HepG2 (cell line): Measurements from ENCODE around the gene CFAP91. TPM values are rescaled to one million over a fixed set of nuclear protein-coding genes. Genes with fewer than 3 reads are reported as not detected.
A peak's percentile ranks its signal among the peaks of the same experiment; 100 is the strongest.

ENCODE experiments used
- ATAC-seq: fragments of 200-7000 bp; cut with Tn5 transposase; 3 replicates; pipeline ENCODE4 v1.9.1; 2020; ENCODE audit warnings: mild to moderate bottlenecking, moderate library complexity
- BruUV-seq: library from RNA; stranded (reverse); fragments of 400-500 nt; replicated peaks from 2 replicates; lab custom pipeline; 2021; lab: Mats Ljungman, UMichigan
- CTCF ChIA-PET: fragments of 300-600 bp; formaldehyde crosslinking; extraction: SDS; loops from one replicate; lab custom pipeline; 2021; ENCODE audit warnings: low total read pairs, inconsistent platforms, low intra/inter-chr PET ratio; lab: Yijun Ruan, JAX
- POLR2A ChIA-PET: fragments of 350-600 bp; sonication (Branson Sonifier 250); formaldehyde crosslinking; loops from one replicate; lab custom pipeline; 2020; ENCODE audit warnings: antibody characterized with exemption, inconsistent platforms; lab: Yijun Ruan, JAX
- DNase-seq: peaks from one replicate; pipeline ENCODE4 v3.0.0-alpha.2; 2015; ENCODE audit warnings: low spot score
- FAIRE-seq: peaks from 3 replicates; lab custom pipeline; 2011; peaks lifted over from hg19 to GRCh38; lab: Jason Lieb, UNC
- H2AFZ ChIP-seq: one replicate; pipeline ENCODE4 v1.6.1; 2011; ENCODE audit warnings: low read length, inconsistent platforms
- H3K27ac ChIP-seq: fragments of 300-600 bp; 3 replicates; pipeline ENCODE4 v1.8.0; 2011; ENCODE audit warnings: mixed run types, mild to moderate bottlenecking, mixed read lengths, low read length, inconsistent platforms; ENCODE audit not compliant: insufficient read depth; ENCODE audit errors: extremely low read length
- H3K27me3 ChIP-seq, 2 experiments: fragments of 200-600 bp in 1 of 2; 2 replicates in 1 of 2; 3 replicates in 1 of 2; pipeline versions ENCODE4 v1.6.0 to v1.8.0; 2011; ENCODE audit warnings: low read length in 2 of 2, mild to moderate bottlenecking in 2 of 2, moderate library complexity in 2 of 2, inconsistent platforms in 1 of 2; ENCODE audit not compliant: insufficient read depth in 2 of 2, control insufficient read depth in 1 of 2
- H3K36me3 ChIP-seq, 2 experiments: fragments of 200-600 bp in 1 of 2; replicated peaks in 1 of 2; 2 replicates in 1 of 2; 3 replicates in 1 of 2; pipeline versions ENCODE4 v1.5.1 to v1.8.0; 2011; ENCODE audit warnings: low read length in 2 of 2, inconsistent platforms in 1 of 2; ENCODE audit not compliant: insufficient read depth in 2 of 2, control insufficient read depth in 1 of 2
- H3K4me1 ChIP-seq: 2 replicates; pipeline ENCODE4 v1.5.1; 2012; ENCODE audit warnings: low read length, inconsistent platforms; ENCODE audit not compliant: insufficient read depth
- H3K4me2 ChIP-seq: 2 replicates; pipeline ENCODE4 v1.6.0; 2011; ENCODE audit warnings: low read depth, low read length, inconsistent platforms
- H3K4me3 ChIP-seq, 3 experiments: fragments of 200-600 bp in 1 of 3; sonication (generic), shearing (Covaris generic) in 1 of 3; replicated peaks in 1 of 3; 2 replicates each; pipeline ENCODE4 v1.5.1; 2011 to 2016; ENCODE audit warnings: low read length in 3 of 3, inconsistent platforms in 2 of 3, low read depth in 2 of 3, mild to moderate bottlenecking in 2 of 3, control low read depth in 1 of 3, mixed read lengths in 1 of 3; ENCODE audit not compliant: insufficient read depth in 1 of 3
- H3K79me2 ChIP-seq: one replicate; pipeline ENCODE4 v1.6.1; 2011; ENCODE audit warnings: low read length, inconsistent platforms; ENCODE audit not compliant: insufficient read depth
- H3K9ac ChIP-seq: 2 replicates; pipeline ENCODE4 v1.6.0; 2011; ENCODE audit warnings: mild to moderate bottlenecking, low read depth, low read length, inconsistent platforms; ENCODE audit not compliant: insufficient read depth
- H3K9me3 ChIP-seq: 2 replicates; pipeline ENCODE4 v1.5.1; 2012; ENCODE audit warnings: mild to moderate bottlenecking, low read length
- H4K20me1 ChIP-seq: 2 replicates; pipeline ENCODE4 v1.6.0; 2011; ENCODE audit warnings: inconsistent platforms, mild to moderate bottlenecking, low read length, moderate library complexity; ENCODE audit not compliant: insufficient read depth
- ATF1 ChIP-seq: IDR thresholded peaks from 2 replicates; pipeline ENCODE4 v1.6.1; 2016; ENCODE audit warnings: mild to moderate bottlenecking, control low read depth
- JUNB ChIP-seq: sonication (generic); formaldehyde crosslinking; IDR thresholded peaks from 2 replicates; pipeline ENCODE4 v1.8.0; 2022; ENCODE audit warnings: missing genetic modification reagents, mild to moderate bottlenecking, borderline replicate concordance
- TBL1XR1 ChIP-seq: fragments of 150-350 bp; IDR thresholded peaks from 2 replicates; pipeline ENCODE4 v1.6.1; 2014; ENCODE audit warnings: borderline replicate concordance, low read length; ENCODE audit not compliant: partially characterized antibody
- ZNF446 ChIP-seq: sonication (generic); formaldehyde crosslinking; IDR thresholded peaks from 2 replicates; pipeline ENCODE4 v1.5.0; 2020; ENCODE audit warnings: mild to moderate bottlenecking, missing genetic modification reagents
- ZNF550 ChIP-seq: sonication (generic); formaldehyde crosslinking; IDR thresholded peaks from 2 replicates; pipeline ENCODE4 v1.4.0; 2020; ENCODE audit warnings: mild to moderate bottlenecking, missing genetic modification reagents, borderline replicate concordance
- ZNF598 ChIP-seq: sonication (generic); formaldehyde crosslinking; IDR thresholded peaks from 2 replicates; pipeline ENCODE4 v1.5.1; 2020; ENCODE audit warnings: mild to moderate bottlenecking, missing genetic modification reagents, borderline replicate concordance
- WGBS: methylation state at CpG from one replicate; pipeline ENCODE4 v1.1.6; 2017; ENCODE audit warnings: low lambda C conversion rate; 5-methylcytosine and 5-hydroxymethylcytosine counted together
- in situ Hi-C: cut with HindIII; loops from 2 replicates; pipeline ENCODE4 v1.10.0; 2017; ENCODE audit warnings: low pct_unique_long_range_greater_than_20kb; ENCODE audit not compliant: extremely low pct_ligation_motif_present
- intact Hi-C: fragments of 100-400 bp; cut with micrococcal nuclease; formaldehyde crosslinking; loops from one replicate; pipeline ENCODE4 v1.10.0; 2022; ENCODE audit not compliant: unreplicated experiment
- polyA plus RNA-seq, 8 experiments: library from polyadenylated mRNA; depleted of rRNA in 3 of 8; stranded (reverse) in 7 of 8; unstranded in 1 of 8; fragments of >200 nt; fragmentation: Illumina TruSeq in 4 of 8; extraction: Trizol in 4 of 8; gene quantifications; 2 replicates each; pipeline versions ENCODE4 v1.2.1 to v1.2.3, GENCODE V29; 2011 to 2016; ENCODE audit warnings: low read depth in 4 of 8, missing spikeins in 1 of 8, mixed read lengths in 1 of 8; ENCODE audit not compliant: insufficient read depth in 1 of 8
- total RNA-seq, 5 experiments: library from RNA; depleted of rRNA; stranded (reverse); fragments of >200 nt; fragmentation: Illumina TruSeq; extraction: Trizol; gene quantifications; 2 replicates each; pipeline ENCODE4 v1.2.3, GENCODE V29; 2016; ENCODE audit warnings: low read depth in 1 of 5
- TF ChIP-seq, protein P1 (sequence below): sonication (generic); formaldehyde crosslinking; IDR thresholded peaks from 2 replicates; pipeline ENCODE4 v1.8.1; 2023; ENCODE audit warnings: mild to moderate bottlenecking, moderate library complexity, missing genetic modification reagents
- TF ChIP-seq, protein P2 (sequence below): sonication (generic); formaldehyde crosslinking; IDR thresholded peaks from 2 replicates; pipeline ENCODE4 v1.8.0; 2022; ENCODE audit warnings: missing genetic modification reagents, mild to moderate bottlenecking, moderate library complexity, borderline replicate concordance

Gene CFAP91
- total and polyA plus RNA-seq, 2 of the 13 experiments (the other 11 are each of a cell fraction or from before 2014, with no cell fraction given) = not detected

DNA sequence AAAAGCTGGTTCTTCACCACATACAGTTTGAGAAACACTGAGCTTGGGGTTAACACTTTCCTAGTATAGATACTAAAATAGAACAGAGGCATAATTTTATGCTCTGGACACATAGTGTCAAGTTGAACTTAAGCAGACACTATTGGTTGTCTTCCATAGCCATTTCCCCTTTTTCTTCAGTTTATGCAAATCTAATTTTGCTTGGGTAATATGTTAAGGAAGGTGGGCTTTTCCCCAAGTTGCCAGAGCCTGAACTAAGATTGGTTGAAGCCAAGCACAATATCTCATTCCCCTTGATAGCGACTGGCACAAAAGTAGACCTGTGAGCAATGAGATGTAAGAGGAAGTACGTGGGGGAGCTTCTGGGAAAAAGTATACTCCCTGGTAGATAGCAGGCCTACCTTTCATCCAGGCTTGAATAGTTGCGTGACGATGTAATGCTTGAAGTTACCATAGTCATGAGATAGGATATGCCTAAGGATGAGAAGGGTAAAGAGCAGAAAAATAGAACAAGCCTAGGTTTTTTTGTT, 37.9 kb upstream of the CFAP91 start:
- BruUV-seq = no TSS peak
- in situ Hi-C loops = no loop called here
- H3K4me2 ChIP-seq = no peak overlapping the region

More for the DNA sequence above, 37.9 kb upstream of the CFAP91 start:
- POLR2A ChIA-PET = no interaction called here
- TF ChIP-seq ZNF446 (no peak), JUNB (no peak), ATF1 (CRISPR knock-in tag) (no peak), ZNF598 (CRISPR knock-in tag) (no peak), TBL1XR1 (no peak), ZNF550 (CRISPR knock-in tag) (no peak)
- TF ChIP-seq, protein P1, sequence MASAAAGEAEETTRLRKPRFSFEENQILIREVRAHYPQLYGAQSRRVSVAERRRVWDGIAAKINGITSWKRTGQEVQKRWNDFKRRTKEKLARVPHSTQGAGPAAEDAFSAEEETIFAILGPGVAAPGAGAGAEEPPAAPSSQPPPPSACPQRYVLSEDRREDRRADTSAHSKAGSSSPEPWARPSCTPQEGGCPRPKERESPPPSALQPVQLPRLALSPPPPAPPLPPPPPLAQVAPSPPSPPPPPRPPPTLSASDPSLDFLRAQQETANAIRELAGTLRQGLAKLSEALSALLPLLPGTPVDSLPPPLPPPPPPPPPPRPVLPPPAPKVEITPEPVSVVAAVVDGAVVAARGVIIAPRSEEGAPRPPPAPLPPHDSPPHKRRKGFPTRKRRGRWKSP (CRISPR knock-in tag) = no peak
- TF ChIP-seq, protein P2, sequence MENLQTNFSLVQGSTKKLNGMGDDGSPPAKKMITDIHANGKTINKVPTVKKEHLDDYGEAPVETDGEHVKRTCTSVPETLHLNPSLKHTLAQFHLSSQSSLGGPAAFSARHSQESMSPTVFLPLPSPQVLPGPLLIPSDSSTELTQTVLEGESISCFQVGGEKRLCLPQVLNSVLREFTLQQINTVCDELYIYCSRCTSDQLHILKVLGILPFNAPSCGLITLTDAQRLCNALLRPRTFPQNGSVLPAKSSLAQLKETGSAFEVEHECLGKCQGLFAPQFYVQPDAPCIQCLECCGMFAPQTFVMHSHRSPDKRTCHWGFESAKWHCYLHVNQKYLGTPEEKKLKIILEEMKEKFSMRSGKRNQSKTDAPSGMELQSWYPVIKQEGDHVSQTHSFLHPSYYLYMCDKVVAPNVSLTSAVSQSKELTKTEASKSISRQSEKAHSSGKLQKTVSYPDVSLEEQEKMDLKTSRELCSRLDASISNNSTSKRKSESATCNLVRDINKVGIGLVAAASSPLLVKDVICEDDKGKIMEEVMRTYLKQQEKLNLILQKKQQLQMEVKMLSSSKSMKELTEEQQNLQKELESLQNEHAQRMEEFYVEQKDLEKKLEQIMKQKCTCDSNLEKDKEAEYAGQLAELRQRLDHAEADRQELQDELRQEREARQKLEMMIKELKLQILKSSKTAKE (CRISPR knock-in tag) = no peak
- no peaks in the 10 kb centered on the region for H3K36me3 ChIP-seq
- H3K27ac ChIP-seq = no peak overlapping the region
- no peaks in the 10 kb centered on the region for H4K20me1 ChIP-seq
- WGBS = 92% methylated on average over 4 of the region's 4 CpGs
- intact Hi-C loops = no loop called here
- H3K4me1 ChIP-seq = no peaks in the 10 kb centered on the region
- H2AFZ ChIP-seq = no peak overlapping the region
- ATAC-seq (no peak), FAIRE-seq (no peak), DNase-seq (peak; percentile 39)
- H3K9ac ChIP-seq = no peak overlapping the region
- no peaks in the 10 kb centered on the region for H3K79me2 ChIP-seq
- no peaks in the 10 kb centered on the region for H3K27me3 ChIP-seq
- CTCF ChIA-PET = no interaction called here
- no peak overlapping the region for H3K4me3 ChIP-seq
- no peaks in the 10 kb centered on the region for H3K9me3 ChIP-seq
